ENCODE measurements around the gene OR52A5. TPM values are rescaled to one million over a fixed set of nuclear protein-coding genes. Genes with fewer than 3 reads are reported as not detected.

OR52A5 gene
- total RNA-seq, 1 donor, result not detected

GRCh38 chr11:5118893-5119292 lies 19.3 kb downstream of the OR52A5 start:
- DNase-seq (ENCODE audit: low read depth in 2 of 3, low spot score in 2 of 3), result no peak

GRCh38 chr11:5117588-5117987 lies 20.6 kb downstream of the OR52A5 start:
- DNase-seq (ENCODE audit: low read depth in 2 of 3, low spot score in 2 of 3), result no peak

- DNase-seq (ENCODE audit: low read depth in 2 of 3, low spot score in 2 of 3), result no peak
Observed at GRCh38 chr11:5115339-5115738, 22.8 kb downstream of the OR52A5 start.

GRCh38 chr11:5107285-5107684 lies 30.9 kb downstream of the OR52A5 start:
- no peak for DNase-seq (ENCODE audit: low read depth in 2 of 3, low spot score in 2 of 3)

GRCh38 chr11:5103066-5103465 lies 35.1 kb downstream of the OR52A5 start:
- DNase-seq (ENCODE audit: low read depth in 2 of 3, low spot score in 2 of 3), result no peak

GRCh38 chr11:5102246-5102645 lies 35.9 kb downstream of the OR52A5 start:
- DNase-seq (ENCODE audit: low read depth in 2 of 3, low spot score in 2 of 3), result no peak

GRCh38 chr11:5096011-5096410 lies 42.1 kb downstream of the OR52A5 start:
- no peak for DNase-seq (ENCODE audit: low read depth in 2 of 3, low spot score in 2 of 3)

- DNase-seq (ENCODE audit: low read depth in 2 of 3, low spot score in 2 of 3), result no peak
Observed at GRCh38 chr11:5092821-5093585, 45.2 kb downstream of the OR52A5 start.

GRCh38 chr11:5090668-5091067 lies 47.5 kb downstream of the OR52A5 start:
- no peak for DNase-seq (ENCODE audit: low read depth in 2 of 3, low spot score in 2 of 3)

GRCh38 chr11:5088556-5088955 lies 49.6 kb downstream of the OR52A5 start:
- no peak for DNase-seq (ENCODE audit: low read depth in 2 of 3, low spot score in 2 of 3)

GRCh38 chr11:5083602-5084001 lies 54.6 kb downstream of the OR52A5 start:
- DNase-seq (ENCODE audit: low read depth in 2 of 3, low spot score in 2 of 3), result no peak

GRCh38 chr11:5081405-5081804 lies 56.8 kb downstream of the OR52A5 start:
- no peak for DNase-seq (ENCODE audit: low read depth in 2 of 3, low spot score in 2 of 3)

Other genes starting within 250 kb of the OR52A5 start
- not detected for gene OR51A7, start 234.6 kb downstream of the OR52A5 start, total RNA-seq
- gene OR51G2, start 219.0 kb downstream of the OR52A5 start, total RNA-seq, result not detected
- not detected for gene OR51G1, start 214.0 kb downstream of the OR52A5 start, total RNA-seq
- gene OR51A4, start 190.8 kb downstream of the OR52A5 start, total RNA-seq, result under 0.01 TPM
- gene OR51A2, start 182.6 kb downstream of the OR52A5 start, total RNA-seq, result not detected
- gene OR51L1, start 143.5 kb downstream of the OR52A5 start, total RNA-seq, result under 0.01 TPM
- not detected for gene OR52J3, start 91.8 kb downstream of the OR52A5 start, total RNA-seq
- gene OR52E2, start 78.7 kb downstream of the OR52A5 start, total RNA-seq, result not detected
- gene OR52E1, start 68.8 kb downstream of the OR52A5 start, total RNA-seq, result under 0.01 TPM
- gene OR52A1, start 16.4 kb upstream of the OR52A5 start, total RNA-seq, result 0.27 TPM
- gene OR51V1, start 62.3 kb upstream of the OR52A5 start, total RNA-seq, result not detected
- 708 TPM for gene HBB, start 88.7 kb upstream of the OR52A5 start, total RNA-seq
- gene HBD, start 96.1 kb upstream of the OR52A5 start, total RNA-seq, result 77.0 TPM
- gene HBG1, start 111.5 kb upstream of the OR52A5 start, total RNA-seq, result not detected
- 0.27 TPM for gene HBG2, start 116.4 kb upstream of the OR52A5 start, total RNA-seq
- under 0.01 TPM for gene HBE1, start 131.6 kb upstream of the OR52A5 start, total RNA-seq
- gene OR51B4, start 163.6 kb upstream of the OR52A5 start, total RNA-seq, result 0.54 TPM
- gene OR51B2, start 185.9 kb upstream of the OR52A5 start, total RNA-seq, result 0.27 TPM
- gene OR51B5, start 205.2 kb upstream of the OR52A5 start, total RNA-seq, result 0.81 TPM
- not detected for gene OR51B6, start 213.2 kb upstream of the OR52A5 start, total RNA-seq
- not detected for gene OR51M1, start 245.5 kb upstream of the OR52A5 start, total RNA-seq

All from hematopoietic multipotent progenitor cell (in vitro differentiated cells).